HG03558 (cell line): ENCODE results near the gene CCDC192.

ENCODE experiments used
- ATAC-seq: cut with Tn5 transposase; IDR thresholded peaks from one replicate; pipeline ENCODE4 v1.9.1; 2021; ENCODE audit warnings: moderate number of reproducible peaks; ENCODE audit not compliant: unreplicated experiment; ENCODE audit errors: extremely low read depth

CCDC192 gene

GRCh38 chr5:127871503-127872153, 168.4 kb downstream of the CCDC192 start:
- ATAC-seq = no peak

- no peak for ATAC-seq
Measured at GRCh38 chr5:127872494-127872893, 169.3 kb downstream of the CCDC192 start.

- ATAC-seq = peak; percentile 80
Measured at GRCh38 chr5:127875235-127876021, 172.2 kb downstream of the CCDC192 start.

GRCh38 chr5:127876384-127876783, 173.2 kb downstream of the CCDC192 start:
- no peak for ATAC-seq

DNA sequence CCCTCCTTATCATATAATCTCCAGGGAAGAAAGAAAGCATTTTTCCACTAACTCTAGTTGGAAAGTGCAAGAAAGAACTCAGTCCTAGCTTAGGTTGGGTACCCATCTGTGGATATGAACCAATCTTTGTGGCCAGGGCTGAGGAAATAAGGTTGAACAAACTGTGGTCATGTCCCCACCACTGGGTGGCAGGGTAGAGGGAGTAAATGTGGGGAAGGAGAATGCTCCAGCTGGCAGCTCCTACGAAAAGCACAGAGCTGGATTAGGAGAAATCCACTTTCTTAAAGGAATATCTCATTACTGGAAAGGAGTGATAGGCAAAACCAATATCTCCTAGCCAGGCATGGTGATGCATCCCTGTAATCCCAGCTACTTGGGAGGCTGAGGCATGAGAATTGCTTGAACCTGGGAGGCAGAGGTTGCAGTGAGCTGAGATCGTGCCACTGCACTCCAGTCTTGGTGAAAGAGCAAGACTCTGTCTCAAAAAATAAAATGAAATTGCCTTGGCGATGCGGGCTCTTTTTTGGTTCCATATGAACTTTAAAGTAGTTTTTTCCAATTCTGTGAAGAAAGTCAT, 175.1 kb downstream of the CCDC192 start:
- no peak for ATAC-seq

- ATAC-seq = no peak
Measured at GRCh38 chr5:127884416-127884815, 181.2 kb downstream of the CCDC192 start.

- no peak for ATAC-seq
Measured at GRCh38 chr5:127885176-127885575, 182.0 kb downstream of the CCDC192 start.

- ATAC-seq = no peak
Measured at GRCh38 chr5:127886081-127886480, 182.9 kb downstream of the CCDC192 start.

DNA sequence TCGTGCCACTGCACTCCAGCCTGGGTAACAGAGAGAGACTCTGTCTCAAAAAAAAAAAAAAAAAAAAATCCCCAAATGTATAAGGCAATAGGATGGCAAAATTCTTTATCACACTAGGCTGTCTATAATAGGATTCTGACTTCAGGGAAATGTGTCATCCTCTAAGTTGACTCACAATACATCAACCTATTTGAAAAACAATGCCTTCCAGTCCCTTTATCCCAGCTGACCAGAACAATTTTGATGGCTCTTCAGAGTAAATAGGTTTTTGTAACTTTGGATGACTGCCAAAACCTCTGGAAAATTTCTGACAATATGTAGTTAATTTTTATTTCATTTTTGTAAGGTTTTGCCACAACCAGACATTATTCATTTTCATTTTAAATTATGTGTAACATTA, 184.1 kb downstream of the CCDC192 start:
- no peak for ATAC-seq

- ATAC-seq = no peak
Measured at GRCh38 chr5:127891942-127892341, 188.8 kb downstream of the CCDC192 start.

DNA sequence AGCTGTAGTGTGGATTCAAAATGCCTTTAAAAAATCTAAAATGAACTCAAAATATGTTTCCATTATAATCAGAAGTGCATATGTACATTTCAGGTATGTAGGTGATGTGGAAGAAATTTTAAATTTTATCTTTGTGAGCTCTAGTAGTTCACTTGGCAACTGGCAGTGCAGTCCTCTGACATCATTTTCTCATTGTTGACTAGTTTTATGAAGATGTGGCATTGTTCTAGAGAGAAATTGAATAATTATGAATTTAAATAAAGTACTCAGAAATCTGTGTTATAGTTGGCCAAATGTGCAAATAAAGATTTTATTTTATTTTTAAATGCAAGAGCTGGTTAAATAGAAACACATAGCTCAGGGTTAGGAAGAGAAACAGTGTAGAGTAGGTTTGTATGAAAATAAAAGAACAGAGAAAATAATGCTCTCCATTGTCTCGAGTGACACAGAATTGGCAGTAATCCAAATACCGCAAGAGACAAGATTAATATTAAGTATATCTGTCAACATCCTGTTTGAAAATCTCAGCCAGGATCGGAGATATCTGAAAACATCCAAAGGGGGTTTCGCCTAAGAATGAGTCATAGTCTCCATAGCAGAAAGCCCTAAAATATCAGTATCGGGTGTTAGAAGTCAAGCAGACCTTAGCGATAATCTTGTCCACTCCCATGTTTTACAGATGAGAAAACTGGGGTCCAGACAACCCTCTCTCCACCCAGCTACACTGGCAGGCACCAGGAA, 189.4 kb downstream of the CCDC192 start:
- ATAC-seq = peak; percentile 59

GRCh38 chr5:127893232-127893631, 190.0 kb downstream of the CCDC192 start:
- ATAC-seq = no peak

GRCh38 chr5:127894461-127894860, 191.3 kb downstream of the CCDC192 start:
- no peak for ATAC-seq

DNA sequence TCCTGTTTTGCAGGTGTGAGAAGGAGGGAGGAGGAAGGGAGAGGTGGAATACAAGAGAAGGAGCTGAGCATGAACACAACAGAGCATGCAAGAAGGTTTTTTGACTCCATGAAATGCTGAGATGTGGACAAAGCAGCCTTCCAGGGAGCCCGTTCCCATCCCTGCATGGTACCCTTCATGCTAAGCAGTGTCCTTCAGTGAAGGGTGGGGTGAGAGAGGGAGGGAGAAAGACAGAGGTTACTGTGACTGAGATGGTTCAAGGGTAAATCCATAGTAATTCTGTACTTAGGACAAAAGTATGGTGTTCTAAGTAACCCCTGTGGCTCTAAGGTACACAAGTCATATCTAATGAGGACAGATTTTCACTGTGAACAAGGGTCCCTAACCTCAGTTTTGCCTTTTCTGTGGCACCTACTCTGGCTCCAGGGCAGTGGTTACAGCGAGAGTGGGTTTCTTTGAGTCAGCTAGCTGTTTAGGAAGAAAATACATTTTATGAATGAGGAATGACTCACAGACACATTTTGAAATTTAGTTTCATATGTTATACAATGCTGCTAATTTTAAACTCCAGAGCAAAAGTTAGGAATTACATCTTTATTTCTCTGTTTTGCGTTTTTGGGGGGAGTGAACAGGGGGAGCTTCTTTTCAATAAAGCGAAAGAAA, 195.5 kb downstream of the CCDC192 start:
- ATAC-seq = no peak

DNA sequence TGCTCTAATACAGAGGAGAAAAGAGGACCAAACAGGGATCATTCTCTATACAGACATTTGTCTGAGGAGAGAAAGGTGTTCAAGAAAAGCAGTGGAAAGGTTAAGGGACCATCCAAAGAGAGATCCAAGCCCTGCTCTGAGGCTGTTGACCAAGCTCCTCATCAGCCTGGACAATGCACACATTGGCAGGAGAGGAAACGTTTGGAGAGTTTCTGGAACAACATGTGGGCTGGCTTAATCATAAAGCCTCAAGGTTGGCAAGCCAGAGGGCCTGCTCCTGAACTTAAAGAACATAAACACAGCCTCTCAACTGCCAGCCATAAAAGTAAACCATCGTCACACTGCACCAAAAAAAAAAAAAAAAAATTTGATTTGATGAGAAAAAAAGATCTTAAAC, 196.0 kb downstream of the CCDC192 start:
- ATAC-seq = no peak

- no peak for ATAC-seq
Measured at GRCh38 chr5:127906562-127907204, 203.5 kb downstream of the CCDC192 start.

DNA sequence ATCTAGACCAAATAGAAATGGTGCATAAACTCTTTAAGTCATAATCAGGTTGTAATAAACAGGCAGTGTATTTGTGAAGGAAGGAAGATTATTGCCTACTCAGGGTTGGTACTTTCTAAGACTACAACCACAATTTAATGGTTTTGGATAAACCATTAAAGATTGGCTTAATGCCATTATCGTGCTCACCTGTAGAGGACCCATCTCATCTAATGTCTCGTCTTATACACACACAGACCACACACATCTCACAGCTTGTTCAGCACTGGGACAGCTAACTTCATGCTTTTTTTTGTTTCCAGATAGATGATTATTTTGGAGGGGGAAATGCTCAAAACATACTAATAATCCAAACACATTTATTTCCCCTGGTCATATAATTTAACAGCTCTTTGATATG, 204.7 kb downstream of the CCDC192 start:
- ATAC-seq = no peak

- peak; percentile 74 for ATAC-seq
Measured at GRCh38 chr5:127909066-127909465, 205.9 kb downstream of the CCDC192 start.

DNA sequence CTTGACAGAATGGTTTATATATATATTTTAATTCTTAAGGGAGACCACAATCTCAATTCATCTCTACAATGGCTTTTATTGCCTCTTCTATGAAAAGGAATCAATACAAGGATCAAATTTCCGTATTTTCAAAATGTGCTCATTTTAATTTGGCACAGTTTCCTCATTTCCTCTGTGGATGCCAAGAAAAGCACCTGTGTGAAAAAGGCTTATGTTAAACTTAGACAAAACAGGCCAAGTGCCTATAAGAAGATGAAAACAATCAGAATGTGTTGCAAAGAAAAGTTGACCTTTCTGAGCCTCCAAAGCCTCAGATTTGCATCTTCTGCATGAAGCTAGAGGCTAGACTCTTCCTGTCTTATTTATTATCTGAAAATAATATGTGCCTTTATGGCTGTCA, 206.6 kb downstream of the CCDC192 start:
- ATAC-seq = no peak
